ENCODE measurements around the gene ZNF576.

The ZNF576 gene

DNA sequence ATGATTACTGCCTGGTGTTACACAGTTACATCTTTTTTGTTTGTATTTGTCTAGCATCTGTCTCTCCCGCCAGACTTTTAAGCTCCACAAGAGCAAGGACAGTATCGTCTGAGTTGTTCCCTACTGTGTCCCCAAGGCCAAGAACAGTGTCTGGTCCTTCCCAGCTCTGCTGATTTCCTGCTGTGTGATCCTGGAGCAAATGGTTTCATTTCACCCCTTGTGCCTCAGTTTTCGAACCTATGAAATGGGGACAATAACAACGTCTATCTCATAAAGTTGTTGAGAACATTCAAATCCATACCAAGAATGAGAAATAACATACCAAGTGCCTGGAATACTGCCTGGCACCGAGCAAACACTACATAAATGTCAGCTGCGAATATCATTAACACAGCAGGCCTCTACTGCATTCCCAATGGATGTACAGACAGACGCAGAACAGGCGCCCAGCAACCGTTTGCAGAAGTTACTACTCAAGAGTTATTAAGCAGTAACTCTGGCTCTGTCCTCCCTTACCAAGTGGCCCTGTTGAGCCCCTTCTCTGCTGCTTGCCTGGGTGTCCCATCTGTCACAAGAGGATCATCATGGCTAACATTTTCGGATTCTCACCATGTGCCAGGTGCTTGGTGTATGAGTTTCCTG is 32.5 kb upstream of the ZNF576 start:
- no peak for DNase-seq (ENCODE audit: low read depth)
- no peak overlapping the region for H3K4me3 ChIP-seq (ENCODE audit: low read depth, low read length)
- TF ChIP-seq, protein P1, sequence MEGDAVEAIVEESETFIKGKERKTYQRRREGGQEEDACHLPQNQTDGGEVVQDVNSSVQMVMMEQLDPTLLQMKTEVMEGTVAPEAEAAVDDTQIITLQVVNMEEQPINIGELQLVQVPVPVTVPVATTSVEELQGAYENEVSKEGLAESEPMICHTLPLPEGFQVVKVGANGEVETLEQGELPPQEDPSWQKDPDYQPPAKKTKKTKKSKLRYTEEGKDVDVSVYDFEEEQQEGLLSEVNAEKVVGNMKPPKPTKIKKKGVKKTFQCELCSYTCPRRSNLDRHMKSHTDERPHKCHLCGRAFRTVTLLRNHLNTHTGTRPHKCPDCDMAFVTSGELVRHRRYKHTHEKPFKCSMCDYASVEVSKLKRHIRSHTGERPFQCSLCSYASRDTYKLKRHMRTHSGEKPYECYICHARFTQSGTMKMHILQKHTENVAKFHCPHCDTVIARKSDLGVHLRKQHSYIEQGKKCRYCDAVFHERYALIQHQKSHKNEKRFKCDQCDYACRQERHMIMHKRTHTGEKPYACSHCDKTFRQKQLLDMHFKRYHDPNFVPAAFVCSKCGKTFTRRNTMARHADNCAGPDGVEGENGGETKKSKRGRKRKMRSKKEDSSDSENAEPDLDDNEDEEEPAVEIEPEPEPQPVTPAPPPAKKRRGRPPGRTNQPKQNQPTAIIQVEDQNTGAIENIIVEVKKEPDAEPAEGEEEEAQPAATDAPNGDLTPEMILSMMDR (conservative IDR thresholded peaks at IDR 0.05; ENCODE audit: low read depth, low read length) = no peak

DNA sequence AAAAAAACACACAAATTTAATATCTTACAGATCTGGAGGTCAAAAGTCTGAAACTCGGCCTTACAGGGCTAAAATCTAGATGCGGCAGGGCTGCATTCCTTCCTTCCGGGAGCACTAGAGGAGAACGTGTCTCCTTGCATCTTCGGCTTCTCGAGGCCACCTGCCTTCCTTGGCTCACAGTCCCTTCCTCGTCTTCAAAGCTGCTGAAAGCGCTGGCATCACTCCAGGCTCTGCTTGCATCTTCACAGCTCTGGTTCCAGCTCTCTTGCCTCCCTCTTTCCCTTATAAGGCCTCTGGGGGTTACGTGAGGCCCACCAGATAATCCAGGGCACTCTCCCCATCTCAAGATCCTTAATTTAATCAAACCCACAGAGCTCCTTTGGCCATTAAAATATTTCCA is 31.6 kb upstream of the ZNF576 start:
- DNase-seq (ENCODE audit: low read depth) = peak; percentile 30
- H3K4me3 ChIP-seq (ENCODE audit: low read depth, low read length) = no peak overlapping the region
- TF ChIP-seq, protein P1 (conservative IDR thresholded peaks at IDR 0.05; ENCODE audit: low read depth, low read length) = no peak

DNA sequence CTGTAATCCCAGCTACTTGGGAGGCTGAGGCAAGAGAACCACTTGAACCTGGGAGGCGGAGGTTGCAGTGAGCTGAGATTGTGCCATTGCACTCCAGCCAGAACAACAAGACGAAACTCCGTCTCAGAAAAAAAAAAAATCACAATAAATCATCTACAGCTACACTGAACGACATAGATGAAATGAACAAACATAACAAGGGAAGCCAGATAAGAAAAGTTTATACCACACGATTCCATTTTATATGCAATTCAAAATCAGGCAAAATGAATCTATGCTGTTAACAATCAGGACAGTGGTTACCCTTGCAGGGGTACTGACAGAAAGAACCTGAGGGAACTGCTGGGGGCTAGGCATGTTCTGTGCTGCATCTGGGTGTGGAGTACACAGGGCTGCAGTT is 26.7 kb upstream of the ZNF576 start:
- no peak for DNase-seq (ENCODE audit: low read depth)
- TF ChIP-seq, protein P1 (conservative IDR thresholded peaks at IDR 0.05; ENCODE audit: low read depth, low read length) = no peak
- no peak overlapping the region for H3K4me3 ChIP-seq (ENCODE audit: low read depth, low read length)

DNA sequence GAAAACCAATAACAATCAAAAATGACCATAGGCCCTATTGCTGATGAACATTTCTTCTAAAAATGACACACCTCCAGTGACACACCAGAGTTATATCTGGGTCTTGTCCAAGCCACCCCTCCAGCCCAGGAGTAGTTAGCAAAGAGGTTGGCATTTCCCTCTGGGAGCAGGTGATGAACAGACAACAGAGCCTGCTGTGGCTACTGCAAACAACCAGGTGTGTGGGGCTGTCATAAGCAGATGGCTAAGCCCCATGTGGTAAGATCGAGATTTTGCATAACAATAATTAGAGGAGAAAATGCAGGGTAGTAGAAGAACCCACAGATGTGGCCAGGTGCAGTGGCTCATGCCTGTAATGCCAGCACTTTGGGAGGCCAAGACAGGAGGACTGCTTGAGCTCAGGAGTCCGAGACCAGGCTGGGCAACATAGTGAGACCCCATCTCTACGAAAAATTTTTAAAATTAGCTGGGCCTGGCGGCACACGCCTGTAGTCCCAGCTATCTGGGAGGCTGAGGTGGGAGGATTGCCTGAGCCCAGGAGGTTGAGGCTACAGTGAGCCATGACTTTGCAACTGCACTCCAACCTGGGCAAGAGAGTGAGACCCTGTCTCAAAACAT is 26.1 kb upstream of the ZNF576 start:
- H3K4me3 ChIP-seq (ENCODE audit: low read depth, low read length) = no peak overlapping the region
- no peak for DNase-seq (ENCODE audit: low read depth)
- TF ChIP-seq, protein P1 (conservative IDR thresholded peaks at IDR 0.05; ENCODE audit: low read depth, low read length) = no peak

DNA sequence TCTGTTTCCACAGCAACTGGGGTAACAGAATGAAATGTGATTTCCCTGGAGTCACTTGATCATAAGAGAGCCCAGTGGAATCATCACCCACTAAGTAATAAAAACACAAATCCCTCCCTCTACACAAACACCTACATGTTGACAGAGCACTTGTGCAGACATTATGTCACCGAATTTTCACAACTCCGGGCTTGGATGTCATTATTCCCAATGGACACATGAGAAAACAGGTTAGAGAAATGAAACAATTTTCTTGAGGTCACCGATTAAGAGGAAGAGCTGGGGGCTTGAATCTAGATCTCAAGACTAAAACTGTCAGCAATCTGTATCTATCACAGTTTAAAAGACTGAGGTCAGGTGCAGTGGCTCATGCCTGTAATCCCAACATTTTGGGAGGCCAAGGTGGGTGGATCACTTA is 24.2 kb upstream of the ZNF576 start:
- H3K4me3 ChIP-seq (ENCODE audit: low read depth, low read length) = no peak overlapping the region
- TF ChIP-seq, protein P1 (conservative IDR thresholded peaks at IDR 0.05; ENCODE audit: low read depth, low read length) = no peak
- DNase-seq (ENCODE audit: low read depth) = no peak

DNA sequence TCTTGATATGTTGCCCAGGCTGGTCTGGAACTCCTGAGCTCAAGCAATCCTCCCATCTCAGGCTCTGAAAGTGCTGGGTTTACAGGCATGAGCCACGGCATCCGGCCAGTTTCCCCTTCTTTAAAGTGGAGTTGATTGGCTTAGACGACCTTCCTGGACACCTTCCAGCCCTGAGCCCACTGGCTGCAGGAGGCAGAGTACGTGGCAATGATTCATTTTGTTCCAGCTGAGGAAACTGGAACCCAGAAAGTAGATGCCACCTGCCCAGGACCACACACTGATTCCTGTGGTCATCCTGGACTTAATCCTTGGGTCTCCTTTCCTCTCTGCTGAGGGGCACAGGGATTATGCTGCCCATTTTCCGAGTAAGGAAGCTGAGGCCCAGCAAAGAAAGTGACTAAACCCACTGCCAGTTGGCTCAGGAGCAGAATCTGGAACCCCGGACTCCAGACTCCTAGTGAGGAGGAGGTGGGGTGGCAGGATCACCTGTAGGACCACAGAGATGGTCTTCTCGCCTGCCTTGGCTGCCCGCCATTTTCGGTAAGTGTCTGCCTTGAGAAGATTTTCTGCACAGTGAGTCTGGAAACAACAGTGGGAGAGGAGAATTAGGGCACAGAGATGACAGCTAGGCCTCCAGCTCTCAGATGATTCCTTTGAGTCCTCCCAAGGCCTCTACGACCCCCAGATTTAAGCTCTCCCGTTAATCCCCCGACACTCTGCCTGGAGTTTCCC is 21.8 kb upstream of the ZNF576 start:
- peak overlapping the region; percentile 91 for H3K4me3 ChIP-seq (ENCODE audit: low read depth, low read length)
- TF ChIP-seq, protein P1 (conservative IDR thresholded peaks at IDR 0.05; ENCODE audit: low read depth, low read length) = no peak
- DNase-seq (ENCODE audit: low read depth) = peak; percentile 39

Data from choroid plexus epithelial cell (primary cell).